Ovary (tissue), 9 donors: Measurements from ENCODE around the gene SNX8. TPM values are rescaled to one million over a fixed set of nuclear protein-coding genes. Genes with fewer than 3 reads are reported as not detected.

Experiments used
- DNase-seq, 5 donors: peaks; one replicate each; pipeline ENCODE4 v3.0.0-alpha.2; 2019 to 2020
- H3K27ac ChIP-seq, 2 donors: fragments of 200-600 bp; one replicate each; pipeline versions ENCODE4 v1.5.1 to v1.8.0; 2019 to 2022
- H3K27me3 ChIP-seq: fragments of 200-600 bp; one replicate; pipeline ENCODE4 v1.8.0; 2022
- H3K36me3 ChIP-seq: fragments of 200-600 bp; sonication (generic); one replicate; pipeline ENCODE4 v1.5.1; 2019
- H3K4me1 ChIP-seq: one replicate; pipeline ENCODE4 v1.8.1; 2013; ENCODE audit warnings: mild to moderate bottlenecking, moderate library complexity; ENCODE audit not compliant: insufficient read depth
- H3K4me3 ChIP-seq: fragments of 200-600 bp; sonication (generic); one replicate; pipeline ENCODE4 v1.5.1; 2017
- H3K9me3 ChIP-seq, 2 donors: fragments of 200-600 bp in 1 of 2; sonication (generic) in 1 of 2; one replicate each; pipeline versions ENCODE4 v1.5.1 to v1.8.1; 2013 to 2019; ENCODE audit warnings: mild to moderate bottlenecking in 1 of 2, moderate library complexity in 1 of 2
- CTCF ChIP-seq, 3 donors: fragments of 450-650 bp in 2 of 3; fragments of 200-600 bp in 1 of 3; IDR thresholded peaks; one replicate each; pipeline versions ENCODE4 v1.5.1 to v1.8.0; 2016 to 2022; ENCODE audit warnings: antibody characterized with exemption in 3 of 3, mild to moderate bottlenecking in 1 of 3
- EP300 ChIP-seq: sonication (generic); formaldehyde crosslinking; IDR thresholded peaks from one replicate; pipeline ENCODE4 v1.6.1; 2017; ENCODE audit warnings: antibody characterized with exemption
- POLR2A ChIP-seq: fragments of 450-650 bp; IDR thresholded peaks from one replicate; pipeline ENCODE4 v1.6.1; 2017; ENCODE audit warnings: antibody characterized with exemption, mild to moderate bottlenecking, moderate library complexity
- WGBS, 3 donors: extraction: QIAGEN DNeasy Blood & Tissue Kit in 1 of 3; methylation state at CpG; one replicate each; pipeline versions ENCODE4 v1.1.5 to v1.1.7; 2013 to 2017; 5-methylcytosine and 5-hydroxymethylcytosine counted together
- intact Hi-C, 4 donors: fragments of 100-400 bp; cut with DNase I; formaldehyde crosslinking; loops; one replicate each; pipeline versions ENCODE4 v1.11.0 to v1.15.1; 2022 to 2023
- polyA plus RNA-seq, 2 donors: library from polyadenylated mRNA; stranded (reverse); fragments of 200-250 nt in 1 of 2; fragments of 350-450 nt in 1 of 2; fragmentation: Illumina TruSeq in 1 of 2; extraction: RNeasy Lipid Tissue Mini Kit (QIAGEN cat#74804) in 1 of 2; gene quantifications; one replicate each; pipeline ENCODE4 v1.2.3, GENCODE V29; 2013 to 2014
- total RNA-seq, 7 donors: library from RNA; depleted of rRNA in 2 of 7; stranded (reverse); fragments of >200 nt in 2 of 7; fragmentation: NEBNext Ultra II Directional in 3 of 7; extraction: Animal tissue kit (Norgen Biotek cat#: 25700) in 3 of 7; gene quantifications; one replicate each; pipeline versions ENCODE4 v1.1.0 to v1.2.4, GENCODE V29; 2016 to 2023
- donor health status: DM: no; HTN: no; CAD: no; lungs with moderate emphysema.
- donor health status: DM: no; HTN: no; CAD: no.
- donor health status: Bipolar disorder and iron deficiency.
- donor health status: DM: yes; HTN: yes; CAD: no.
- donor health status: DM: no; HTN: no; CAD: no.
- donor health status: DM: yes; HTN: yes; CAD: no.

SNX8 gene
- total and polyA plus RNA-seq, 9 donors: 3.2 to 37.2 (median 19.2) TPM

- no peaks in the 10 kb centered on the region for H3K4me1 ChIP-seq
- no peak overlapping the region for H3K27ac ChIP-seq
- TF ChIP-seq POLR2A (no peak), CTCF (IDR thresholded peaks at IDR 0.05) (peak in 1 of 3 donors; percentile 15), EP300 (no peak)
- no peak overlapping the region for H3K4me3 ChIP-seq
- intact Hi-C loops: loop anchor here in 2 of 4 donors (10.0 kb wide), 1 partner anchor 107 kb away; the partner anchor contains the start of gene EIF3B (in 2 of the 2)
- peak in 2 of 5 donors; percentile 51 to 56 for DNase-seq
- no peaks in the 10 kb centered on the region for H3K36me3 ChIP-seq
- 62 to 71% (median 63%) methylated on average over 35 to 36 of the region's 36 CpGs for whole genome bisulfite sequencing, 3 donors
- H3K9me3 ChIP-seq: no peaks in the 10 kb centered on the region
- H3K27me3 ChIP-seq: no peaks in the 10 kb centered on the region
Observed at GRCh38 chr7:2247141-2247995, 66.9 kb downstream of the SNX8 start.

GRCh38 chr7:2245883-2246675 is 68.2 kb downstream of the SNX8 start:
- DNase-seq: no peak

GRCh38 chr7:2244404-2244995 is 69.7 kb downstream of the SNX8 start:
- no peaks in the 10 kb centered on the region for H3K36me3 ChIP-seq
- no peaks in the 10 kb centered on the region for H3K4me1 ChIP-seq
- H3K9me3 ChIP-seq: no peaks in the 10 kb centered on the region
- TF ChIP-seq POLR2A (no peak), CTCF (IDR thresholded peaks at IDR 0.05) (no peak), EP300 (no peak)
- no peak overlapping the region for H3K4me3 ChIP-seq
- 84 to 86% (median 85%) methylated on average over 25 of the region's 25 CpGs for WGBS, 3 donors
- no peak for DNase-seq
- no peak overlapping the region for H3K27ac ChIP-seq
- intact Hi-C loops: loop anchor here in 2 of 4 donors (10.0 kb wide), 1 partner anchor 110 kb away; the partner anchor contains the start of gene EIF3B (in 2 of the 2)
- no peaks in the 10 kb centered on the region for H3K27me3 ChIP-seq

More at GRCh38 chr7:2245883-2246675, 68.2 kb downstream of the SNX8 start:
- no peaks in the 10 kb centered on the region for H3K27me3 ChIP-seq
- 53 to 58% (median 57%) methylated on average over 22 of the region's 22 CpGs for WGBS, 3 donors
- no peak overlapping the region for H3K27ac ChIP-seq
- no peak overlapping the region for H3K4me3 ChIP-seq
- H3K36me3 ChIP-seq: no peaks in the 10 kb centered on the region
- no peaks in the 10 kb centered on the region for H3K4me1 ChIP-seq
- TF ChIP-seq CTCF (IDR thresholded peaks at IDR 0.05): no peak
- TF ChIP-seq POLR2A: no peak
- TF ChIP-seq EP300: no peak
- intact Hi-C loops: loop anchor here in 2 of 4 donors (10.0 kb wide), 1 partner anchor 109 kb away; the partner anchor contains the start of gene EIF3B (in 2 of the 2)
- H3K9me3 ChIP-seq: no peaks in the 10 kb centered on the region

GRCh38 chr7:2243458-2243857 is 70.8 kb downstream of the SNX8 start:
- H3K27ac ChIP-seq: no peak overlapping the region
- no peaks in the 10 kb centered on the region for H3K27me3 ChIP-seq
- no peak for TF ChIP-seq EP300
- no peak for TF ChIP-seq CTCF (IDR thresholded peaks at IDR 0.05)
- no peak for TF ChIP-seq POLR2A
- no peaks in the 10 kb centered on the region for H3K4me1 ChIP-seq
- H3K4me3 ChIP-seq: no peak overlapping the region
- 72 to 78% (median 77%) methylated on average over 12 of the region's 12 CpGs for WGBS, 3 donors
- H3K9me3 ChIP-seq: no peaks in the 10 kb centered on the region
- no peaks in the 10 kb centered on the region for H3K36me3 ChIP-seq
- intact Hi-C loops: loop anchor here in 2 of 4 donors (10.0 kb wide), 1 partner anchor 111 kb away; the partner anchor contains the start of gene EIF3B (in 2 of the 2)
- DNase-seq: no peak
